ENCODE measurements around the gene CCDC124.

DNA sequence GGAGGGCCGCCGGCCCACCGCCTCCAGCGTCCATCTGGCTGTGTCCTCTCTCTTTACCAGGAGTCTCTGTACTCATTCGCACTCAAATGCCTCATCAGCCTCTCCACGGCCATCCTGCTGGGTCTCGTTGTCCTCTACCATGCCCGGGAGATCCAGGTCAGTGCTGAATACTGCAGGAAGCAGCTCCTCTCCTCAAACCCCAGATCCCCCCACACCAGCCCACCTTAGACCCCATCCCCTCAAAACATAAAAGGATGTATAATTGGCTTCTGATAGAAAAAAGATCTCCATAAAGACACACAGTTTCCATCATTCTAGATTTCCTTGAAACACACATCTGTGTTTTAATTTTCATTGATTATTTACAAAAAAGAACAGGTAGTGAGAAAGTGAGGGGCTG, 42.2 kb downstream of the CCDC124 start:
- TF ChIP-seq, protein P1, sequence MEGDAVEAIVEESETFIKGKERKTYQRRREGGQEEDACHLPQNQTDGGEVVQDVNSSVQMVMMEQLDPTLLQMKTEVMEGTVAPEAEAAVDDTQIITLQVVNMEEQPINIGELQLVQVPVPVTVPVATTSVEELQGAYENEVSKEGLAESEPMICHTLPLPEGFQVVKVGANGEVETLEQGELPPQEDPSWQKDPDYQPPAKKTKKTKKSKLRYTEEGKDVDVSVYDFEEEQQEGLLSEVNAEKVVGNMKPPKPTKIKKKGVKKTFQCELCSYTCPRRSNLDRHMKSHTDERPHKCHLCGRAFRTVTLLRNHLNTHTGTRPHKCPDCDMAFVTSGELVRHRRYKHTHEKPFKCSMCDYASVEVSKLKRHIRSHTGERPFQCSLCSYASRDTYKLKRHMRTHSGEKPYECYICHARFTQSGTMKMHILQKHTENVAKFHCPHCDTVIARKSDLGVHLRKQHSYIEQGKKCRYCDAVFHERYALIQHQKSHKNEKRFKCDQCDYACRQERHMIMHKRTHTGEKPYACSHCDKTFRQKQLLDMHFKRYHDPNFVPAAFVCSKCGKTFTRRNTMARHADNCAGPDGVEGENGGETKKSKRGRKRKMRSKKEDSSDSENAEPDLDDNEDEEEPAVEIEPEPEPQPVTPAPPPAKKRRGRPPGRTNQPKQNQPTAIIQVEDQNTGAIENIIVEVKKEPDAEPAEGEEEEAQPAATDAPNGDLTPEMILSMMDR (IDR thresholded peaks at IDR 0.05; ENCODE audit: low read depth, low read length, poor library complexity, severe bottlenecking): no peak
- no peak for TF ChIP-seq EZH2phosphoT487 (IDR thresholded peaks at IDR 0.05; ENCODE audit: borderline replicate concordance, low read length)
